CD4-positive, alpha-beta T cell treated with Interleukin-10 for 1 hour (primary cell): Measurements from ENCODE around the gene LIPM.
"Not testable (repeated sequence)": the region's sequence is repeated elsewhere in the genome, so short reads cannot be mapped to it uniquely, and the experiment has no call there.

Experiments
- DNase-seq: peaks from one replicate; pipeline ENCODE4 v3.0.0-alpha.2; 2020

The LIPM gene

GRCh38 chr10:88804083-88804812 lies 1.7 kb downstream of the LIPM start:
- DNase-seq = no peak

- no peak for DNase-seq
Observed at GRCh38 chr10:88805361-88805760, 2.8 kb downstream of the LIPM start.

GRCh38 chr10:88805924-88806323 lies 3.4 kb downstream of the LIPM start:
- no peak for DNase-seq

GRCh38 chr10:88809621-88810020 lies 7.1 kb downstream of the LIPM start:
- DNase-seq = no peak

- peak; percentile 67 for DNase-seq
Observed at GRCh38 chr10:88810196-88810961, 7.8 kb downstream of the LIPM start.

- DNase-seq = no peak
Observed at GRCh38 chr10:88813200-88813599, 10.7 kb downstream of the LIPM start.

GRCh38 chr10:88819290-88819689 lies 16.8 kb downstream of the LIPM start:
- no peak for DNase-seq

GRCh38 chr10:88820748-88821401 lies 18.3 kb downstream of the LIPM start:
- DNase-seq = no peak

GRCh38 chr10:88826388-88826787 lies 23.9 kb downstream of the LIPM start:
- no peak for DNase-seq

- no peak for DNase-seq
Observed at GRCh38 chr10:88827671-88828070, 25.1 kb downstream of the LIPM start.

GRCh38 chr10:88828310-88828709 lies 25.8 kb downstream of the LIPM start:
- DNase-seq = no peak

- DNase-seq = no peak
Observed at GRCh38 chr10:88830643-88831268, 28.2 kb downstream of the LIPM start.

GRCh38 chr10:88831709-88832108 lies 29.2 kb downstream of the LIPM start:
- peak; percentile 71 for DNase-seq

GRCh38 chr10:88832376-88832775 lies 29.8 kb downstream of the LIPM start:
- DNase-seq = no peak

- DNase-seq = no peak
Observed at GRCh38 chr10:88833156-88833555, 30.6 kb downstream of the LIPM start.

GRCh38 chr10:88833723-88834122 lies 31.2 kb downstream of the LIPM start:
- peak; percentile 19 for DNase-seq

- DNase-seq = peak; percentile 89
Observed at GRCh38 chr10:88835096-88835909, 32.8 kb downstream of the LIPM start.

GRCh38 chr10:88835910-88836221 lies 33.3 kb downstream of the LIPM start:
- DNase-seq = no peak

- not testable (repeated sequence) for DNase-seq
Observed at GRCh38 chr10:88837632-88838031, 35.1 kb downstream of the LIPM start.

- DNase-seq = no peak
Observed at GRCh38 chr10:88838766-88839350, 36.3 kb downstream of the LIPM start.

- no peak for DNase-seq
Observed at GRCh38 chr10:88840104-88840503, 37.6 kb downstream of the LIPM start.

- DNase-seq = no peak
Observed at GRCh38 chr10:88840881-88841280, 38.4 kb downstream of the LIPM start.
